A549 (cell line): Measurements from ENCODE around the gene SPEF1. TPM values are rescaled to one million over a fixed set of nuclear protein-coding genes. Genes with fewer than 3 reads are reported as not detected.

Experiments used
- ATAC-seq, 2 experiments: fragments of 200-7000 bp in 1 of 2; fragments of >200 bp in 1 of 2; cut with Nextera tagmentation in 1 of 2; cut with Tn5 transposase in 1 of 2; 3 replicates each; pipeline versions ENCODE4 v1.8.0 to v1.9.1; 2018 to 2020; ENCODE audit warnings: mild to moderate bottlenecking in 1 of 2, moderate library complexity in 1 of 2
- CTCF ChIA-PET: fragments of 300-600 bp; sonication (Branson Sonifier 250); formaldehyde crosslinking; extraction: SDS; loops from one replicate; lab custom pipeline; 2021; ENCODE audit warnings: antibody characterized with exemption, inconsistent platforms; lab: Yijun Ruan, JAX
- POLR2A ChIA-PET: fragments of 350-600 bp; formaldehyde crosslinking; extraction: SDS; loops from one replicate; lab custom pipeline; 2021; ENCODE audit warnings: antibody characterized with exemption, inconsistent platforms; lab: Yijun Ruan, JAX
- DNase-seq, 2 experiments: peaks; one replicate each; pipeline versions ENCODE4 v3.0.0 to v3.0.0-alpha.2; 2011 to 2016; ENCODE audit warnings: low read depth in 1 of 2, low spot score in 1 of 2
- FAIRE-seq: peaks from 2 replicates; lab custom pipeline; 2011; peaks lifted over from hg19 to GRCh38; lab: Jason Lieb, UNC
- H3K27ac ChIP-seq, 2 experiments: fragments of >200 bp; sonication (Bioruptor Twin); formaldehyde crosslinking; 3 replicates each; pipeline ENCODE4 v1.5.1; 2016 to 2017
- H3K4me1 ChIP-seq: fragments of >200 bp; sonication (Bioruptor Twin); formaldehyde crosslinking; 3 replicates; pipeline ENCODE4 v1.6.1; 2016
- H3K4me2 ChIP-seq: fragments of >200 bp; sonication (Bioruptor Twin); formaldehyde crosslinking; 3 replicates; pipeline ENCODE4 v1.6.1; 2016
- H3K4me3 ChIP-seq: fragments of >200 bp; sonication (Bioruptor Twin); formaldehyde crosslinking; 3 replicates; pipeline ENCODE4 v1.5.1; 2016
- H3K9me3 ChIP-seq: fragments of >200 bp; sonication (Bioruptor Twin); formaldehyde crosslinking; 3 replicates; pipeline ENCODE4 v1.6.1; 2016
- BHLHE40 ChIP-seq: IDR thresholded peaks from 2 replicates; pipeline ENCODE4 v1.6.1; 2012; ENCODE audit warnings: low read depth, low read length, inconsistent platforms
- CBX2 ChIP-seq: fragments of 200-600 bp; sonication (generic); IDR thresholded peaks from 2 replicates; pipeline ENCODE4 v1.6.1; 2016; ENCODE audit warnings: low read depth, mild to moderate bottlenecking, borderline replicate concordance
- CBX8 ChIP-seq: fragments of 200-600 bp; sonication (generic); IDR thresholded peaks from 2 replicates; pipeline ENCODE4 v1.6.1; 2016
- CHD2 ChIP-seq: fragments of 150-350 bp; IDR thresholded peaks from 2 replicates; pipeline ENCODE4 v1.6.1; 2014; ENCODE audit warnings: low read length; ENCODE audit not compliant: partially characterized antibody
- EHF ChIP-seq: fragments of 250-450 bp; sonication (Bioruptor Pico); IDR thresholded peaks from 2 replicates; pipeline ENCODE4 v1.5.0; 2020; ENCODE audit warnings: mild to moderate bottlenecking
- EHMT2 ChIP-seq: fragments of 200-600 bp; sonication (generic); IDR thresholded peaks from 2 replicates; pipeline ENCODE4 v1.6.1; 2016; ENCODE audit warnings: antibody characterized with exemption, low read depth, mild to moderate bottlenecking, moderate library complexity
- EP300 ChIP-seq, 2 experiments: fragments of >200 bp; sonication (Bioruptor Twin); formaldehyde crosslinking; IDR thresholded peaks; 2 replicates in 1 of 2; 3 replicates in 1 of 2; pipeline ENCODE4 v1.6.1; 2016 to 2017
- FOSB ChIP-seq: fragments of 250-450 bp; sonication (Bioruptor Pico); IDR thresholded peaks from 2 replicates; pipeline ENCODE4 v1.5.0; 2020; ENCODE audit warnings: mild to moderate bottlenecking, moderate library complexity
- FOSL2 ChIP-seq, 2 experiments: fragments of 450-650 bp in 1 of 2; fragments of >200 bp in 1 of 2; sonication (Bioruptor Twin) in 1 of 2; formaldehyde crosslinking; IDR thresholded peaks; 2 replicates each; pipeline versions ENCODE4 v1.5.0 to v1.6.1; 2016 to 2020; ENCODE audit warnings: mild to moderate bottlenecking in 1 of 2, moderate library complexity in 1 of 2
- GATA3 ChIP-seq: IDR thresholded peaks from 2 replicates; pipeline ENCODE4 v1.6.1; 2012; ENCODE audit warnings: borderline replicate concordance
- HEYL ChIP-seq: fragments of 250-450 bp; sonication (Bioruptor Pico); IDR thresholded peaks from 2 replicates; pipeline ENCODE4 v1.8.0; 2021; ENCODE audit warnings: mild to moderate bottlenecking, moderate library complexity
- JUNB ChIP-seq: fragments of >200 bp; sonication (Bioruptor Twin); formaldehyde crosslinking; IDR thresholded peaks from 2 replicates; pipeline ENCODE4 v1.6.1; 2016
- MAFK ChIP-seq: fragments of 450-650 bp; IDR thresholded peaks from 2 replicates; pipeline ENCODE4 v1.6.1; 2014; ENCODE audit not compliant: partially characterized antibody
- NR3C1 ChIP-seq: fragments of >200 bp; sonication (Bioruptor Twin); formaldehyde crosslinking; IDR thresholded peaks from 3 replicates; pipeline ENCODE4 v1.6.1; 2017
- PHF8 ChIP-seq: fragments of 200-600 bp; sonication (generic); IDR thresholded peaks from 2 replicates; pipeline ENCODE4 v1.6.1; 2016; ENCODE audit warnings: low read depth, mild to moderate bottlenecking, antibody characterized with exemption, moderate library complexity, borderline replicate concordance
- RCOR1 ChIP-seq: fragments of 150-350 bp; IDR thresholded peaks from 2 replicates; pipeline ENCODE4 v1.6.1; 2014; ENCODE audit warnings: antibody characterized with exemption, low read length, low read depth
- SREBF2 ChIP-seq: fragments of 450-650 bp; IDR thresholded peaks from 2 replicates; pipeline ENCODE4 v1.6.1; 2014; ENCODE audit warnings: mild to moderate bottlenecking, moderate library complexity
- TP53 ChIP-seq: fragments of 250-450 bp; sonication (Bioruptor Pico); IDR thresholded peaks from 2 replicates; pipeline ENCODE4 v1.5.0; 2021; ENCODE audit warnings: mild to moderate bottlenecking, moderate library complexity
- ZC3H11A ChIP-seq: fragments of 450-650 bp; IDR thresholded peaks from 2 replicates; pipeline ENCODE4 v1.6.1; 2014; ENCODE audit warnings: antibody characterized with exemption, mild to moderate bottlenecking
- ZFP36 ChIP-seq: fragments of 450-650 bp; IDR thresholded peaks from 2 replicates; pipeline ENCODE4 v1.6.1; 2014; ENCODE audit warnings: borderline replicate concordance; ENCODE audit not compliant: partially characterized antibody
- WGBS: methylation state at CpG from one replicate; pipeline ENCODE4 v1.1.6; 2017; ENCODE audit errors: missing lambda C conversion rate; 5-methylcytosine and 5-hydroxymethylcytosine counted together
- polyA plus RNA-seq, 4 experiments: library from polyadenylated mRNA; depleted of rRNA in 3 of 4; stranded (reverse); fragments of >200 nt; fragmentation: RNase III in 1 of 4; extraction: RNeasy Plus Mini Kit Qiagen cat#74134 plus additional on column Dnase treatment in 1 of 4; gene quantifications; 2 replicates in 3 of 4; 3 replicates in 1 of 4; pipeline ENCODE4 v1.2.3, GENCODE V29; 2011 to 2017
- TF ChIP-seq, protein P1 (sequence below): fragments of >200 bp; sonication (Bioruptor Twin); formaldehyde crosslinking; IDR thresholded peaks from 3 replicates; pipeline ENCODE4 v1.5.1; 2016
- TF ChIP-seq, protein P2 (sequence below): fragments of 450-650 bp; IDR thresholded peaks from 2 replicates; pipeline ENCODE4 v1.6.1; 2014; ENCODE audit warnings: antibody characterized with exemption
- TF ChIP-seq, protein P3 (sequence below): IDR thresholded peaks from 2 replicates; pipeline ENCODE4 v1.6.1; 2012; ENCODE audit warnings: low read depth, borderline replicate concordance

SPEF1 gene
- polyA plus RNA-seq, 2 of the 4 experiments (the other 2 are of a cell fraction) = 0.41 to 1.3 TPM

DNA sequence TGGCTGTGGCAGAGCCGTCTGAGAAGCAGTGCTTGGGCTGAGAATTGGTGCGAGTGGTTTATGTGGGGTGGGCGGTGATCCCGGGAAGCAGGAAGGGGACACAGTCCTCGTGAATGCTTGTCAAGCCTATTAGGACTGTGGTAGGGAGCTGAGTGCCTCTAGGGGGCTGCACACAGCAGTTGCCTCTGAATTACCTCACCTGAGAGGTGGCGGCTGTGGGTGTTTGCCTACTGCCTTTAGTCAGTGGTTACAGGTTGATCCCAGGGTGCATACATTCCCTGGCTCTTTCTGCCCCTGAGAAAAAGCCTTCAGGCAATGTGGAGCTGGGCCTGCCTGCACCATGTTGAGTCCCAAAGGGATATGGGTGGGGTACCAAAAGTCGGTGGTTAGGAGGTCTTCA, 44.3 kb upstream of the SPEF1 start:
- no peak for TF ChIP-seq CBX8
- TF ChIP-seq, protein P1, sequence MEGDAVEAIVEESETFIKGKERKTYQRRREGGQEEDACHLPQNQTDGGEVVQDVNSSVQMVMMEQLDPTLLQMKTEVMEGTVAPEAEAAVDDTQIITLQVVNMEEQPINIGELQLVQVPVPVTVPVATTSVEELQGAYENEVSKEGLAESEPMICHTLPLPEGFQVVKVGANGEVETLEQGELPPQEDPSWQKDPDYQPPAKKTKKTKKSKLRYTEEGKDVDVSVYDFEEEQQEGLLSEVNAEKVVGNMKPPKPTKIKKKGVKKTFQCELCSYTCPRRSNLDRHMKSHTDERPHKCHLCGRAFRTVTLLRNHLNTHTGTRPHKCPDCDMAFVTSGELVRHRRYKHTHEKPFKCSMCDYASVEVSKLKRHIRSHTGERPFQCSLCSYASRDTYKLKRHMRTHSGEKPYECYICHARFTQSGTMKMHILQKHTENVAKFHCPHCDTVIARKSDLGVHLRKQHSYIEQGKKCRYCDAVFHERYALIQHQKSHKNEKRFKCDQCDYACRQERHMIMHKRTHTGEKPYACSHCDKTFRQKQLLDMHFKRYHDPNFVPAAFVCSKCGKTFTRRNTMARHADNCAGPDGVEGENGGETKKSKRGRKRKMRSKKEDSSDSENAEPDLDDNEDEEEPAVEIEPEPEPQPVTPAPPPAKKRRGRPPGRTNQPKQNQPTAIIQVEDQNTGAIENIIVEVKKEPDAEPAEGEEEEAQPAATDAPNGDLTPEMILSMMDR = no peak
- no peak for TF ChIP-seq SREBF2
- TF ChIP-seq EHF (CRISPR knock-in tag) = no peak
- no peak for TF ChIP-seq EP300 (IDR thresholded peaks at IDR 0.05)
- no peak for TF ChIP-seq ZC3H11A
- no peak for TF ChIP-seq FOSL2 (IDR thresholded peaks at IDR 0.05)
- TF ChIP-seq FOSL2 (CRISPR knock-in tag; IDR thresholded peaks at IDR 0.05) = no peak
- no peak for TF ChIP-seq NR3C1
- no peak for TF ChIP-seq BHLHE40
- no peak for TF ChIP-seq JUNB
- no peak for TF ChIP-seq TP53
- Histone ChIP-seq H3K4me1 (peaks cover 6% of the 10 kb centered on the region), H3K4me3 (no peak overlapping the region), H3K27ac (no peak overlapping the region), H3K4me2 (no peak overlapping the region), H3K9me3 (no peaks in the 10 kb centered on the region)
- DNase-seq (no peak), FAIRE-seq (no peak), ATAC-seq (0 out of 6 replicates have a peak, but pooled peaks of 1 of the 2 experiments have one; percentile 15)
- CTCF ChIA-PET = interaction anchor here (0.5 to 13.5 kb wide), 8 partner anchors 8 to 332 kb away, joined by 3 to 132 read pairs (median 4); no protein-coding TSS in a partner anchor
- WGBS = 85% methylated on average over 7 of the region's 7 CpGs
- POLR2A ChIA-PET = no interaction called here

DNA sequence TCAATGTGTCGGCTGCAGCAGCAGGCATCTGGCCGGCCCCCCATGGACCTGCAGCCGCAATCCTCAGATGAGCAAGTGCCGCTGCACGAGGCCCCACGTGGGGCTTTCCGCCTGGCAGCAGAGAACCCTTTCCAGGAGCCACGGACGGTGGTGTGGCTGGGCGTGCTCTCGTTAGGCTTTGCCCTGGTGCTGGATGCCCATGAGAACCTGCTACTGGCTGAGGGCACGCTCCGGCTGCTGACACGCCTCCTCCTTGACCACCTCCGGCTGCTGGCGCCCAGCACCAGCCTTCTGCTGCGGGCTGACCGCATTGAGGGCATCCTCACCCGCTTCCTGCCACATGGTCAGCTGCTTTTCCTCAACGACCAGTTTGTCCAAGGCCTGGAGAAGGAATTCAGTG, 42.6 kb upstream of the SPEF1 start:
- ATAC-seq (no peak), FAIRE-seq (no peak)
- no peak overlapping the region for H3K4me2 ChIP-seq
- H3K27ac ChIP-seq = no peak overlapping the region
- CTCF ChIA-PET = interaction anchor here (1.5 to 13.5 kb wide), 3 partner anchors 11 to 32 kb away, joined by 4 to 132 read pairs (median 128); no protein-coding TSS in a partner anchor
- no peak overlapping the region for H3K4me3 ChIP-seq
- peaks cover 16% of the 10 kb centered on the region for H3K4me1 ChIP-seq
- 90% methylated on average over 18 of the region's 20 CpGs for WGBS
- no peaks in the 10 kb centered on the region for H3K9me3 ChIP-seq
- POLR2A ChIA-PET = interaction anchor here (0.6 to 1.0 kb wide), 2 partner anchors 9 to 43 kb away, joined by 3 to 5 read pairs; partner anchors contain the start of gene SPEF1
- TF ChIP-seq, protein P2, sequence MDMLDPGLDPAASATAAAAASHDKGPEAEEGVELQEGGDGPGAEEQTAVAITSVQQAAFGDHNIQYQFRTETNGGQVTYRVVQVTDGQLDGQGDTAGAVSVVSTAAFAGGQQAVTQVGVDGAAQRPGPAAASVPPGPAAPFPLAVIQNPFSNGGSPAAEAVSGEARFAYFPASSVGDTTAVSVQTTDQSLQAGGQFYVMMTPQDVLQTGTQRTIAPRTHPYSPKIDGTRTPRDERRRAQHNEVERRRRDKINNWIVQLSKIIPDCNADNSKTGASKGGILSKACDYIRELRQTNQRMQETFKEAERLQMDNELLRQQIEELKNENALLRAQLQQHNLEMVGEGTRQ = no peak
- TF ChIP-seq PHF8 (no peak), CBX2 (no peak), JUNB (no peak), EHMT2 (no peak), FOSB (CRISPR knock-in tag) (no peak), RCOR1 (no peak), CHD2 (no peak), EHF (CRISPR knock-in tag) (no peak), MAFK (no peak), HEYL (CRISPR knock-in tag) (no peak), GATA3 (no peak), ZFP36 (no peak), NR3C1 (no peak)
- TF ChIP-seq, protein P3, sequence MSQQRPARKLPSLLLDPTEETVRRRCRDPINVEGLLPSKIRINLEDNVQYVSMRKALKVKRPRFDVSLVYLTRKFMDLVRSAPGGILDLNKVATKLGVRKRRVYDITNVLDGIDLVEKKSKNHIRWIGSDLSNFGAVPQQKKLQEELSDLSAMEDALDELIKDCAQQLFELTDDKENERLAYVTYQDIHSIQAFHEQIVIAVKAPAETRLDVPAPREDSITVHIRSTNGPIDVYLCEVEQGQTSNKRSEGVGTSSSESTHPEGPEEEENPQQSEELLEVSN = no peak
- TF ChIP-seq, all 56 proteins: peak for 0
- DNase-seq = no peak
